Peyer's patch (tissue), 4 donors: ENCODE results near the gene CR1L. TPM values are rescaled to one million over a fixed set of nuclear protein-coding genes. Genes with fewer than 3 reads are reported as not detected.
A peak's percentile ranks its signal among the peaks of the same experiment; 100 is the strongest.
"Not testable (repeated sequence)": the region's sequence is repeated elsewhere in the genome, so short reads cannot be mapped to it uniquely, and the experiment has no call there.

Experiments
- DNase-seq, 3 donors: peaks; one replicate each; pipeline ENCODE4 v3.0.0-alpha.2; 2017 to 2019
- H3K27ac ChIP-seq, 4 donors: fragments of 200-600 bp; sonication (generic); one replicate each; pipeline ENCODE4 v1.5.1; 2016 to 2019
- H3K27me3 ChIP-seq, 2 donors: fragments of 200-600 bp; sonication (generic); one replicate each; pipeline ENCODE4 v1.5.1; 2019
- H3K36me3 ChIP-seq, 3 donors: fragments of 200-600 bp; sonication (generic); one replicate each; pipeline ENCODE4 v1.5.1; 2016 to 2019
- H3K4me1 ChIP-seq, 4 donors: fragments of 200-600 bp; sonication (generic); one replicate each; pipeline ENCODE4 v1.5.1; 2016 to 2019
- H3K4me3 ChIP-seq, 4 donors: fragments of 200-600 bp; sonication (generic); 1 replicate in 3 of 4; 2 replicates in 1 of 4; pipeline ENCODE4 v1.5.1; 2016 to 2019; ENCODE audit warnings: mild to moderate bottlenecking in 1 of 4
- H3K9me3 ChIP-seq, 4 donors: fragments of 200-600 bp; sonication (generic); one replicate each; pipeline ENCODE4 v1.5.1; 2016 to 2019; ENCODE audit warnings: mild to moderate bottlenecking in 1 of 4
- POLR2A ChIP-seq, 2 donors: fragments of 450-650 bp; IDR thresholded peaks; one replicate each; pipeline ENCODE4 v1.5.1; 2017; ENCODE audit warnings: antibody characterized with exemption in 2 of 2, mild to moderate bottlenecking in 2 of 2, moderate library complexity in 2 of 2
- total RNA-seq, 4 donors: library from RNA; depleted of rRNA; stranded (reverse); fragments of >200 nt; gene quantifications; one replicate each; pipeline ENCODE4 v1.1.0, GENCODE V29; 2016
- TF ChIP-seq, protein P1 (sequence below), 6 experiments: fragments of 450-650 bp in 4 of 6; fragments of 200-600 bp in 2 of 6; sonication (generic) in 1 of 6; IDR thresholded peaks; one replicate each; pipeline ENCODE4 v1.5.1; 2017 to 2019; ENCODE audit warnings: antibody characterized with exemption in 6 of 6, mild to moderate bottlenecking in 3 of 6, moderate library complexity in 1 of 6

The CR1L gene
- total RNA-seq, 4 donors from 2014 or later, result not detected

DNA sequence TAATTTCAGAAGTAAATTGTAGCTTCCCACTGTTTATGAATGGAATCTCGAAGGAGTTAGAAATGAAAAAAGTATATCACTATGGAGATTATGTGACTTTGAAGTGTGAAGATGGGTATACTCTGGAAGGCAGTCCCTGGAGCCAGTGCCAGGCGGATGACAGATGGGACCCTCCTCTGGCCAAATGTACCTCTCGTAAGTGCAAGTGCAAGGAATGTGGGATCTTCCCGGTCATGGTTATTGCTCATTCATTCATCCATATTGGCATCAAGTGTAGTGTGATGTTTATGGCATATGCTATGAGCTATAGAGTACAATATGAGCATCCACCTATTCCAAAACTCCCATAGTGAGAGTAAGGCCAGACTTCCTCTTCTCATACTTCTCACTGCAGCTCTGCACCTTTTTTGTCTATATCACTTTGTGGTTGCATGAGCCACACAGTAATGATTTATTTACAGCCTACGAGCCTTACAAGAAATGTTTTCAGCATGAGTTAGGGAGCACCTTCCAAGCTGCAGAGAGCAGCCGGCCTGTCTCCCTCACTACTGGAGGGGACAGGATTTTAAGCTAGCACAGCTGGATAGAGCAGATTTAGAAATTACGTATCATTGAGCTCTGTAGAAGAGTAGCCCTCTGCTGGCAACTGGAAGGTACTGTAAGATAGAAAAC is 24.9 kb upstream of the CR1L start:
- TF ChIP-seq, protein P1, sequence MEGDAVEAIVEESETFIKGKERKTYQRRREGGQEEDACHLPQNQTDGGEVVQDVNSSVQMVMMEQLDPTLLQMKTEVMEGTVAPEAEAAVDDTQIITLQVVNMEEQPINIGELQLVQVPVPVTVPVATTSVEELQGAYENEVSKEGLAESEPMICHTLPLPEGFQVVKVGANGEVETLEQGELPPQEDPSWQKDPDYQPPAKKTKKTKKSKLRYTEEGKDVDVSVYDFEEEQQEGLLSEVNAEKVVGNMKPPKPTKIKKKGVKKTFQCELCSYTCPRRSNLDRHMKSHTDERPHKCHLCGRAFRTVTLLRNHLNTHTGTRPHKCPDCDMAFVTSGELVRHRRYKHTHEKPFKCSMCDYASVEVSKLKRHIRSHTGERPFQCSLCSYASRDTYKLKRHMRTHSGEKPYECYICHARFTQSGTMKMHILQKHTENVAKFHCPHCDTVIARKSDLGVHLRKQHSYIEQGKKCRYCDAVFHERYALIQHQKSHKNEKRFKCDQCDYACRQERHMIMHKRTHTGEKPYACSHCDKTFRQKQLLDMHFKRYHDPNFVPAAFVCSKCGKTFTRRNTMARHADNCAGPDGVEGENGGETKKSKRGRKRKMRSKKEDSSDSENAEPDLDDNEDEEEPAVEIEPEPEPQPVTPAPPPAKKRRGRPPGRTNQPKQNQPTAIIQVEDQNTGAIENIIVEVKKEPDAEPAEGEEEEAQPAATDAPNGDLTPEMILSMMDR (IDR thresholded peaks at IDR 0.05), result peak in 5 of 6 experiments; percentile 26 to 62 (median 57)
- TF ChIP-seq POLR2A (IDR thresholded peaks at IDR 0.05), result no peak
- Histone ChIP-seq H3K36me3 (no peaks in the 10 kb centered on the region), H3K4me1 (no peaks in the 10 kb centered on the region), H3K4me3 (no peak overlapping the region), H3K27ac (no peak overlapping the region), H3K27me3 (no peaks in the 10 kb centered on the region), H3K9me3 (no peaks in the 10 kb centered on the region)
- no peak for DNase-seq

DNA sequence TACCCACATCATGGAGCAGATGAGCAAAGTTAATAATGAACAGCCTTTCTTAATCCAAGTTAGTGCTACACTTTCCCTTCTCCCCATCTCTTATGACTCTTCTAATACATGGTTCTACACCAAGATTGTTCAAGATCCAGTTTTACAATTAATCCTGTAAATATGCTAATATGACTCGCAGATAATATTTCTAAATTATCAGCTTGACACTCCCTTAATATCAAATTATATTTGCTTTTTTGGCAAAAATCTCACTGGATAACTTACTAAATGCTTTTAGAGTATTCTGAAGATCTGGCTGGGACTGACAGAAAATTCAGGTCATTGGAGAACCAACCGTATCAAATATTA is 24.4 kb upstream of the CR1L start:
- Histone ChIP-seq H3K9me3 (no peaks in the 10 kb centered on the region), H3K27me3 (no peaks in the 10 kb centered on the region), H3K36me3 (no peaks in the 10 kb centered on the region), H3K4me3 (no peak overlapping the region), H3K27ac (no peak overlapping the region), H3K4me1 (no peaks in the 10 kb centered on the region)
- TF ChIP-seq POLR2A (IDR thresholded peaks at IDR 0.05), result no peak
- TF ChIP-seq, protein P1 (IDR thresholded peaks at IDR 0.05), result no peak
- no peak for DNase-seq

DNA sequence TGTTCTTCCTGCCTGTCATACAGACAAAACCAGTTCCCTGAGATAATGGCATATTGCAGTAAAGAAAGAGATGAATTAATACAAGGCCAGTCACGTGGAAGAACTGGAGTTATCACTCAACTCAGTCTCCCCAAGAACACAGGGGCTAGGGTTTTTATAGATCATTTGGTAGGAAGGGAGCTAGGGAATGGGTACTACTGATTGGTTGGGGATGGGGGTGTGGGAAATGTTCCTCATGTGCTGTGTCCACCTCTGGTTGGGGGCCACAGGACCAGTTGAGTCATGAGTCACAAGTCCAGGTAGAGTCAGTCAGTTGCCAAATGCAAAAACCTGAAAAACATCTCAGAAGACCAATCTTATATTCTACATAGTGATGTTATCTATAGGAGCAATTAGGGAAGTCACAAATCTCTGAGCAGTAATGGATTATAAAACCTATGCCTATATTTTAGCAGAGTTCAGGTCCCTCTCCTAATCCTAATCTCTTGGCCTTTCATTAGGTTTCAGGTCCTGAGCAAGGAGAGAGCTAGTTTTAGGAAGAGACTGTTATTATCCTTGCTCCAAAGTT is 19.3 kb upstream of the CR1L start:
- H3K27ac ChIP-seq, result not testable (repeated sequence)

DNA sequence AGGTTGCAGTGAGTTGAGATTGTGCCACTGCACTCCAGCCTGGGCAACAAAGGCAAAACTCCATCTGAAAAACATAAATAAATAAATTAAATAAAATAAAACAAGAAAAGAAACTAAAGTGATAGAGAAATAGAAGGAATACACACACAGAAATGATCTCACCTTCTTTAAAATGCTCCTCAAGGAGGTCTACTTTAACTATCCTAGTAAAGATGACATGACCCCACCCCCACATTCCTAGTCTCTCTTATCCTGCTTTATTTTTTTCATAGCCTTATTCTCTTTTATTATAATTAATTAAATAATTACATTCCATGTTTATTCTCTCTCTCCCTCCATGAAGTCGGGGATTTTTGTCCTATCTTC is 18.0 kb upstream of the CR1L start:
- no peaks in the 10 kb centered on the region for H3K36me3 ChIP-seq

More for the DNA sequence above, 19.3 kb upstream of the CR1L start:
- H3K9me3 ChIP-seq, H3K27me3 ChIP-seq, H3K4me1 ChIP-seq, H3K36me3 ChIP-seq, DNase-seq, H3K4me3 ChIP-seq: not testable (repeated sequence)

DNA sequence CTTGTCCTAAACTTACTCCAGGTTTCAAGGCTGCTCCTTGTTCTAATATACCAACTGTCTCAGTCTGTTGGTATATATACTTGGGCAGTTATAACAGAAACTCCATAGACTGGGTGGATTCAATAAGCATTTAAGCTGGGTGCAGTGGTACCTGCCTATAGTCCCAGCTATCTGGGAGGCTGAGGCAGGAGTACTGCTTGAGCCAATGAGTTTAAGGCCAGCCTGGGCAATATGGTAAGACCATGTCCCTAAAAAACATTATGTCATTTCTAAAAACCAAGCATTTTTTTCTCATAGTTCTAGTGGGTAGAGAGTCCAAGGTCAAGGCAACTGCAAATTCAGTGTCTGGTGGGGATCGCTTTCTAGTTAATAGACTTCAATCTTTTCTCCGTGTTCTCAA is 17.4 kb upstream of the CR1L start:
- Histone ChIP-seq H3K36me3 (no peaks in the 10 kb centered on the region), H3K9me3 (no peaks in the 10 kb centered on the region), H3K4me1 (no peaks in the 10 kb centered on the region), H3K4me3 (no peak overlapping the region), H3K27ac (no peak overlapping the region), H3K27me3 (no peaks in the 10 kb centered on the region)
- DNase-seq, result no peak
- TF ChIP-seq, protein P1 (IDR thresholded peaks at IDR 0.05), result no peak
- no peak for TF ChIP-seq POLR2A (IDR thresholded peaks at IDR 0.05)

More for the DNA sequence above, 18.0 kb upstream of the CR1L start:
- Histone ChIP-seq H3K27ac (no peak overlapping the region), H3K4me1 (no peaks in the 10 kb centered on the region), H3K4me3 (no peak overlapping the region), H3K27me3 (no peaks in the 10 kb centered on the region), H3K9me3 (no peaks in the 10 kb centered on the region)
- no peak for DNase-seq
- TF ChIP-seq, protein P1 (IDR thresholded peaks at IDR 0.05), result no peak
- no peak for TF ChIP-seq POLR2A (IDR thresholded peaks at IDR 0.05)

DNA sequence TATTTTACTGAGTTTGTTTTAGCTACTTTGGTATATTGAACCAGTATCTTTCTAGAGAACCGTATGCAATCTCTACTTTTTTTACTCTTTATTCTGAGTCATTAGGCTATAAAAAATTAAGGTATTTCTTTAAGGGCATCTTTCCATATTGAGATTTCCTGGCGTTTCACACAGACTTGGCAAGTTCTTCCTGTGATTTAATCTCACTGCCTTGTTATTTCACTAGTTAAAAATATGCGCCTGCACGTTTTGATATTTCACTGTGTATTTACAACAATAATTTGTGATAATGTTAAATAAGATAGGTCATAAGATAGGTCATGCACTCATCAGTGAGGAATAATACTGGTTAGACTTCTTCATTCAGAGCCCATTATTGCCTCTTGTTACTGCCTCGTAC is 16.2 kb upstream of the CR1L start:
- DNase-seq, result no peak
- TF ChIP-seq, protein P1 (IDR thresholded peaks at IDR 0.05), result no peak
- TF ChIP-seq POLR2A (IDR thresholded peaks at IDR 0.05), result no peak
- Histone ChIP-seq H3K4me1 (no peaks in the 10 kb centered on the region), H3K27me3 (no peaks in the 10 kb centered on the region), H3K4me3 (no peak overlapping the region), H3K9me3 (no peaks in the 10 kb centered on the region), H3K27ac (no peak overlapping the region), H3K36me3 (no peaks in the 10 kb centered on the region)
